Measurements from ENCODE around the gene STPG3. TPM values are rescaled to one million over a fixed set of nuclear protein-coding genes. Genes with fewer than 3 reads are reported as not detected.

STPG3 gene
- total and polyA plus RNA-seq, 2 of the 13 experiments (the other 11 are each of a cell fraction or from before 2014, with no cell fraction given): not detected

DNA sequence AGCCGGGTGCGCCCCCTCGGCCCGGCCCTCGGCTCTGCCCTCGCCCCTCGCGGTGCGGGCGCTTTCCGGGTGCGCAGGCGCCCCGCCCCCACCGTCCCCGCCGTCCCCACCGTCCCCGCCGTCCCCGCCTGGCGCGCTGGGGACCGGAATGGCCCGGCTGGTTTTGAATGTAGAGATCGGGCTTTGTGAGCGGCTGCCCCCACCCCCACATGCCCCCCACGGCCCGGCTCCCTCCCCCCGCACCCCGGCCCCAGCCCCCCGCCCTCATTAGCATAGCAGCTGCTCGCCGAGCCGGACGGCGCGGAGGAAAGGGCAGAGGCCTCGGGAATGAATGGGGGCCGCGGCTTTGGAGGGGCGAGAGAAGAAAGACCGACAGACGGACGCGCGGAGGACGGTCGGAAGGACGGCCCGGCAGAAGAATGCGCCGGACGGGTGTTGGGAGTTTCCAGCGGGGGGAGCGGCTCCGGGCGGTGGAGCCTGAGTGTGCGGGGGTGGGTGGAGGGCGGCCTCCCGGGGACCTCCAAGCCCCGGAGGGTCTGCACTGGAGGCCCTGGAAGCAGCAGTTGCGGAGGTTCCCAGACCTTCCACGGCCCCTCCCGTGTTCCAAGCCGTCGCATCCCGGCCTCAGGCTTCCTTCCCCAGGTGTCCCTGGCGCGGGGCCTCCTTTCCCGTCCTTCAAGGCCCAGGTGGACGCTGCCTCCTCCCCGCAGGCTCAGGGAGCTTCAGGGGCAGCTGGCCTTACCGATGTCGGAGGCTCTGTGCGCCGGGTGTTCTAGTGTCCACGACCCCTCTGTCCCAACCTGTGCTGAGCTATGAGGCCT is 45.0 kb downstream of the STPG3 start:
- H3K27ac ChIP-seq (ENCODE audit: extremely low read length, insufficient read depth, low read length): no peak overlapping the region
- H3K9ac ChIP-seq (ENCODE audit: insufficient read depth, low read depth, low read length): no peak overlapping the region
- H3K4me3 ChIP-seq (replicated peaks in 1 of 3; ENCODE audit: insufficient read depth in 1 of 3, low read depth in 2 of 3, low read length in 3 of 3): peak overlapping the region in 2 of 3 experiments; percentile 36 to 67; a peak in 3 of 6 replicates
- no peaks in the 10 kb centered on the region for H3K9me3 ChIP-seq (ENCODE audit: low read length)
- intact Hi-C loops (cut with micrococcal nuclease; ENCODE audit: unreplicated experiment) (no loop called here), in situ Hi-C loops (cut with HindIII; ENCODE audit: extremely low pct_ligation_motif_present, low pct_unique_long_range_greater_than_20kb) (no loop called here)
- no peaks in the 10 kb centered on the region for H3K36me3 ChIP-seq (replicated peaks in 1 of 2; ENCODE audit: control insufficient read depth in 1 of 2, insufficient read depth in 2 of 2, low read length in 2 of 2)
- H2AFZ ChIP-seq (ENCODE audit: low read length): no peak overlapping the region
- FAIRE-seq: no peak
- H3K4me2 ChIP-seq (ENCODE audit: low read depth, low read length): peak overlapping the region; percentile 80
- no peaks in the 10 kb centered on the region for H4K20me1 ChIP-seq (ENCODE audit: insufficient read depth, low read length)
- H3K27me3 ChIP-seq (ENCODE audit: control insufficient read depth in 1 of 2, insufficient read depth in 2 of 2, low read length in 2 of 2): peaks cover 4 to 37% of the 10 kb centered on the region in 2 experiments; a peak in 4 of 5 replicates
- WGBS (ENCODE audit: low lambda C conversion rate): 49% methylated on average over 33 of the region's 78 CpGs
- no peak for ATAC-seq
- H3K79me2 ChIP-seq (ENCODE audit: insufficient read depth, low read length): no peaks in the 10 kb centered on the region
- DNase-seq (ENCODE audit: low spot score): no peak
- ChIA-PET POLR2A (interaction anchor here (0.7 kb wide), 1 partner anchor 18 kb away, joined by 3 read pairs; the partner anchor contains the start of gene TOR4A), CTCF (ENCODE audit: low intra/inter-chr PET ratio, low total read pairs) (interaction anchor here (1.4 kb wide), 1 partner anchor 111 kb away, joined by 7 read pairs; no protein-coding TSS in a partner anchor)
- peaks cover 69% of the 10 kb centered on the region for H3K4me1 ChIP-seq (ENCODE audit: insufficient read depth, low read length)
- TF ChIP-seq SIN3A (IDR thresholded peaks at IDR 0.05; ENCODE audit: borderline replicate concordance, low read depth, low read length): no peak
- TF ChIP-seq STAG1 (CRISPR knock-in tag; IDR thresholded peaks at IDR 0.05): no peak
- no peak for TF ChIP-seq ZNF773 (CRISPR knock-in tag; IDR thresholded peaks at IDR 0.05; ENCODE audit: borderline replicate concordance)
- TF ChIP-seq POGZ (CRISPR knock-in tag; IDR thresholded peaks at IDR 0.05): no peak
- TF ChIP-seq PRPF4 (IDR thresholded peaks at IDR 0.05; ENCODE audit: low read depth, low read length, poor library complexity, severe bottlenecking): no peak
- TF ChIP-seq ZBTB38 (CRISPR knock-in tag; IDR thresholded peaks at IDR 0.05): 0 out of 2 replicates have a peak, but pooled peaks have one; percentile 26
- no peak for TF ChIP-seq ZNF724P (CRISPR knock-in tag; IDR thresholded peaks at IDR 0.05; ENCODE audit: borderline replicate concordance)
- no peak for TF ChIP-seq ZNF556 (CRISPR knock-in tag; IDR thresholded peaks at IDR 0.05; ENCODE audit: borderline replicate concordance)
- no peak for TF ChIP-seq ZNF839 (CRISPR knock-in tag; IDR thresholded peaks at IDR 0.05; ENCODE audit: borderline replicate concordance)
- no peak for TF ChIP-seq HMGA1 (CRISPR knock-in tag; conservative IDR thresholded peaks at IDR 0.05)
- peak; percentile 17 for TF ChIP-seq ZNF883 (CRISPR knock-in tag; IDR thresholded peaks at IDR 0.05; ENCODE audit: not compliant biosample characterization)
- BruUV-seq (replicated peaks): no TSS peak

Measured in HepG2 (cell line).